GM19467 (cell line): ENCODE results near the gene SPIRE1.
"Not testable (repeated sequence)": the region's sequence is repeated elsewhere in the genome, so short reads cannot be mapped to it uniquely, and the experiment has no call there.

Experiments used
- ATAC-seq: cut with Tn5 transposase; IDR thresholded peaks from one replicate; pipeline ENCODE4 v1.9.1; 2021; ENCODE audit warnings: mild to moderate bottlenecking, moderate library complexity; ENCODE audit not compliant: unreplicated experiment

Gene SPIRE1

GRCh38 chr18:12497296-12497695, 160.6 kb downstream of the SPIRE1 start:
- ATAC-seq: no peak

GRCh38 chr18:12492907-12493306, 165.0 kb downstream of the SPIRE1 start:
- ATAC-seq: no peak

GRCh38 chr18:12491611-12492435, 166.1 kb downstream of the SPIRE1 start:
- no peak for ATAC-seq

GRCh38 chr18:12485479-12486105, 172.3 kb downstream of the SPIRE1 start:
- no peak for ATAC-seq

- not testable (repeated sequence) for ATAC-seq
Observed at GRCh38 chr18:12481915-12482314, 176.0 kb downstream of the SPIRE1 start.

- no peak for ATAC-seq
Observed at GRCh38 chr18:12479982-12480381, 177.9 kb downstream of the SPIRE1 start.

- no peak for ATAC-seq
Observed at GRCh38 chr18:12479536-12479935, 178.4 kb downstream of the SPIRE1 start.

GRCh38 chr18:12478269-12479047, 179.4 kb downstream of the SPIRE1 start:
- ATAC-seq: no peak

GRCh38 chr18:12477606-12478005, 180.3 kb downstream of the SPIRE1 start:
- ATAC-seq: no peak

- no peak for ATAC-seq
Observed at GRCh38 chr18:12476955-12477354, 181.0 kb downstream of the SPIRE1 start.

GRCh38 chr18:12474876-12475275, 183.0 kb downstream of the SPIRE1 start:
- ATAC-seq: no peak

- ATAC-seq: no peak
Observed at GRCh38 chr18:12474146-12474545, 183.8 kb downstream of the SPIRE1 start.

GRCh38 chr18:12470382-12471075, 187.4 kb downstream of the SPIRE1 start:
- ATAC-seq: no peak

- no peak for ATAC-seq
Observed at GRCh38 chr18:12468445-12468844, 189.5 kb downstream of the SPIRE1 start.

- no peak for ATAC-seq
Observed at GRCh38 chr18:12464731-12465130, 193.2 kb downstream of the SPIRE1 start.

- ATAC-seq: no peak
Observed at GRCh38 chr18:12463191-12463590, 194.7 kb downstream of the SPIRE1 start.

- ATAC-seq: no peak
Observed at GRCh38 chr18:12462242-12462641, 195.7 kb downstream of the SPIRE1 start.

- ATAC-seq: no peak
Observed at GRCh38 chr18:12461326-12461725, 196.6 kb downstream of the SPIRE1 start.

GRCh38 chr18:12460874-12461273, 197.0 kb downstream of the SPIRE1 start:
- no peak for ATAC-seq

GRCh38 chr18:12458771-12459170, 199.1 kb downstream of the SPIRE1 start:
- no peak for ATAC-seq

- ATAC-seq: no peak
Observed at GRCh38 chr18:12456441-12456840, 201.5 kb downstream of the SPIRE1 start.
